Hematopoietic multipotent progenitor cell (in vitro differentiated cells): ENCODE data around the gene ERC2. TPM values are rescaled to one million over a fixed set of nuclear protein-coding genes. Genes with fewer than 3 reads are reported as not detected.
"Not testable (repeated sequence)": the region's sequence is repeated elsewhere in the genome, so short reads cannot be mapped to it uniquely, and the experiment has no call there.

Source experiments
- DNase-seq, 3 donors: peaks; one replicate each; pipeline ENCODE4 v3.0.0-alpha.2; 2011 to 2015; ENCODE audit warnings: low read depth in 2 of 3, low spot score in 2 of 3
- total RNA-seq: library from RNA; depleted of rRNA; stranded (reverse); fragments of >200 nt; gene quantifications from one replicate; pipeline ENCODE4 v1.2.3, GENCODE V29; 2012

ERC2 gene
- 0.54 TPM for total RNA-seq

- DNase-seq: peak in 1 of 3 donors; percentile 16
Observed at GRCh38 chr3:56468184-56469106, at the start of gene ERC2. TSS of gene ERC2 (minus strand) at chr3:56468467.

GRCh38 chr3:56502738-56503137, 34.5 kb upstream of the ERC2 start:
- no peak for DNase-seq

GRCh38 chr3:56496376-56496775, 28.1 kb upstream of the ERC2 start:
- DNase-seq: not testable (repeated sequence)

- peak; percentile 47 to 95 (median 82) for DNase-seq
Observed at GRCh38 chr3:56494679-56495322, 26.5 kb upstream of the ERC2 start.

- DNase-seq: no peak
Observed at GRCh38 chr3:56491566-56491965, 23.3 kb upstream of the ERC2 start.

GRCh38 chr3:56488812-56489600, 20.7 kb upstream of the ERC2 start:
- no peak for DNase-seq

DNA sequence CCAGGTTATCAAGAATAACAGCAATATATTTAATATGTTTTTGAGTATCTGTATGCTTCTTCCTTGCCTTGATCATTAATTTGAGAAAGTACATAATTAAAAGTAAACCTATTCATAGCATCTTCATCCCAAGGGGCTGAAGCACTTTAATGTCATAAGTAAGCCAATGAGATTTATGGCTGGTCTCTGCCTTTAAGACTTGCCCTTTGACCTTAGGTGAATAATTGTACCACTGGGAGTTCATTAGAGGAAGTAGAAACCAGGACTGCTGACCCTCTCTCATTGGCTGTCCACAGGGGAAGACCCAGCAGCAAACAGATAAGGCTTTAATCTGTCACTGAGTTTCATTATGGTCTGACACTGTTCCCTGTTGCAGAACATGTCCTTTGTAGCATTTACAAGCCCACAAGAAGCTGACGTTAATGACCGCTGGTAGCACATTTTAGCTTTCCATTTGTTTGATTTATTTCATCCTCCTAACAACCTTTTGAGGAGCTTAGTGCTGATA, 16.3 kb upstream of the ERC2 start:
- DNase-seq: no peak

- no peak for DNase-seq
Observed at GRCh38 chr3:56484122-56484521, 15.9 kb upstream of the ERC2 start.

GRCh38 chr3:56477646-56478045, 9.4 kb upstream of the ERC2 start:
- no peak for DNase-seq

DNA sequence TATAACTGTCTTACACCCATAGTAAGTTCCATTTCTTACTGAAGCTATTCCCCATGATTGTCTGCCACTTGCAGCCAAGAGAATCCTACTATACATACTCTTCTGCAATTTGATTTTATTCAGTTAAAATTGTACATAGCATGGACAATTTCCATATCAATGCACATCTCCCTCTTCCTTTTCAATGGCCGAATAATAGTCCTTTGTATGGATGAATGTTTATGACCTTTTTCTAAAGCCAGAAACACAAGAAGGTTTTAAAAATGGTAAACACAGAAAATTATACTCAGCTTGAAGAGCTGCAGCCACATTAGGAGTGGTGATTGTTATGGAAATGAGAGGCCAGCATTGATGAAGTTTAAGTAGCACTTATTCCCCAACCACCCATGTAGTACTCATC, 8.5 kb upstream of the ERC2 start:
- no peak for DNase-seq

DNA sequence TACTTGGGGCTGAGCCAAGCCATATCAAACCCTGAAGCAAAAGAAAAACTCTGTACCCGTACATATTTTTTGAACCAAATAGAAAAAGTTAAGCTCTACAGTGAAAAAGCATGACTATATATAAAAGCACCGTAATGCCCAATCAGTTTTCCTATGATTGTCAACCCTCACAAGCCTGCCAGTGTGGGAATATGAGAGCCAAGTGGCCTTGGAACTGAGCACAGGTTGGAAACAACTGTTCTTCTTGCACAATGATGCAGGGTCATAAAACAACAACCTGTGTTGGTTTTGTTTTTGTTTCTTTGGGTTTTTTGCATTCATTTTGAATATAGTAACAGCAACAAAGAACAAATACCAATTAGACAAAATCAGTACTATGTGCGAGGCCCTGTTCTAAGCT, 3.5 kb upstream of the ERC2 start:
- no peak for DNase-seq

DNA sequence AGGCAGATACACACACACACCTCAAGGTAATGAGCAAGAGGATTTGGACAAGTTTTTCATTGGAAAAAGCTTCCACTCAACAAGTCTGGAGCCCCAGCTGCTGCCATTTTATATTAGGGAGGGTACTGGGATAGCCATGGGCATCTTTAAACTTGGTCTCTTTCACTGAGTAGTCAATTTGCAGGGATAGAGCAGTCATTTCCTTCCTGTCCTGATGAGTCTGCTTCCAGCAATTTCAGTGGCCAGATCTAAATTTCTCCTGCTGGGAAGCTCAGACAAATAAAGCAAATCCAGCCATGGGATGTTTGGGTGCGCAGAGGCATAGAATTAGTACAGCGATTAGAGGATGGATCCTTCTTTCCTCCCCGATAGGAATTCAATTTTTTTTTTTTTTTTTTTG, 874 bp upstream of the ERC2 start:
- DNase-seq: no peak

GRCh38 chr3:56467801-56468183, 475 bp downstream of the ERC2 start:
- DNase-seq: peak in 1 of 3 donors; percentile 1

DNA sequence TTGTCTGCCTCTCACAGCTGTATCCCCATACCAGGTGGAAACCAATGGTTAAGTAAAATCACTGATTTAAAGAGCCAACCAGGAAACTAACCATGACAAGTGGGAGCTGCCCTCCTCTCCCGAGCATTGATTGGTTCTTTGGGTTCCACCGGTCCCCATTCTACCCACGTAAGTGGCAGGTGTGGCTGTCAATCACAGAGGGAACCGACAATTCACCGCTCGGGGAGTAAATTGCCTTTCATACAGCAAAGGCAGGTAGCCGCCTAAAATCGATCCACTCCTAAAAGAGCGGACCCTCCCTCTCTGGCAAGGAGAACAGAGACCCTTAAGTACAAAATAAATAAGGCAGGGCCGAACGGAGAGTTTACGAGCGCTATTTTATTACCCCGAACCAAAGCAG, 1.2 kb downstream of the ERC2 start:
- peak in 2 of 3 donors; percentile 67 to 84 for DNase-seq

DNA sequence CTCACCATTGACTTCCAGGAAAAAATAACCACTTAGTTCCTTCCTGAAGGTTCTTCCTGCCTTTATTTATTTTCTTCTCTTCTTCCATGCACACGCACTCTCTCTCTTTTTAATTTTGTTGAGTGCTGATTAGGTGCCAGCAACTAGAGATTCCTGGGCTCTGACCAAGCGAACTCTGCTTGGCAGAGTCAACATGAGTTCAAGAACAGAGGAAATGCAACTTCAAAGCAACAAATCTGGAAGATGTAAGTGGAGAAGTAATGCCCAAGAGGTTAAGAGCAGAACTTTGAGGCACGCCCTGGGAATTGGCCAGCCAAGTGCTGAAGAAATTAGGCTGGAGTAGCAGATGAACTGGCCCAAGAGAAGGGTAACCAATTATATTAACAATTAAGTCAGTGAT, 8.5 kb downstream of the ERC2 start:
- DNase-seq: no peak

GRCh38 chr3:56459104-56459496, 9.2 kb downstream of the ERC2 start:
- DNase-seq: no peak

DNA sequence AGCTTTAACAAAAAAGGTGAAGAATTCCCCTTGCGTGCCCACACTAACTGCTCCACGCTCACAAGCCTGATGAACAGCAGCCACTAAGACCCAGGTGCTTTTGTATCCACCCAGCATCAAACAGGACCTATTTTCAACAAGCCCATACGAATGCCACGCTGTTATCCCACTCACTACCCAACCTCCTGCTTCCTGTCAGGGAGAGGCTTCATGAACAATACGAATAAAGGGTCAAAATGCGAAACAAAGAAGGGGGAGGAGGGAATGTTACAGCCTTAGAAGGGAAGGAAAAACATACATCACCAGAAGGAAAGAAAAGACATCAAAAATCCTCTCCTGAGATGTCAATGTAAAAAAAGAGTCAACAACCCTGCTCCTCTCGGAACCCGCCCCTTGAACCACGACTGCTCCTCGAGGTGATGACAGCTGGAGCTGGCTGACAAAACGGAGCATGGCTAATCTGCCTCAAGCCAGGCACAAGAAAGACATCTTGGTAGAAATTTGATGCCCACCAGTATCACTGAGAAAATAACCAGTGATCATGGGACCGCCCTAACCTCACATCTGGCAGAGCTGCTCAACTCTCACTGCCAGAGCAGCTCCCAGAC, 9.7 kb downstream of the ERC2 start:
- no peak for DNase-seq

- no peak for DNase-seq
Observed at GRCh38 chr3:56456117-56456516, 12.2 kb downstream of the ERC2 start.

- DNase-seq: no peak
Observed at GRCh38 chr3:56453011-56453410, 15.3 kb downstream of the ERC2 start.

DNA sequence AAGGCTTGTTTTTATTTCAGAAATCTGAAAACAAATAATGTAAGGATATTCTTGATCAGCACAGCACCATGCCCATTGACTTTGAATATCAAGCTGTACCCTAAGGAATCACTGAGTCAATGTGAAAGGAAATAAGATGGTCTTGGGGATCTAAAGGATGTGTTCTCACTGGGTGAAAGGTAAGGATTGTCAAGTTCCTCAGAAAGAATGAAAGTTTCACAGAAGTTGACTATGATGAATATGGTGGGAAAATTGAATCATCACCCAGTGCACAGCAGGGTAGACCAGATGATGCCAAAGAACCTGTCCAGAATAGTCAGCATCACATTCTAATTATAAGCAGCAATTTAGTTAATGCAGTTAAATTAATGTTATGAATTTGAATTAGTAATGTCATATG, 16.2 kb downstream of the ERC2 start:
- no peak for DNase-seq

- DNase-seq: no peak
Observed at GRCh38 chr3:56443372-56443771, 24.9 kb downstream of the ERC2 start.
